Esophagus muscularis mucosa (tissue), 4 donors: ENCODE measurements around the gene CAMTA1. TPM values are rescaled to one million over a fixed set of nuclear protein-coding genes. Genes with fewer than 3 reads are reported as not detected.

Experiments used
- DNase-seq: peaks from one replicate; pipeline ENCODE4 v3.0.0-alpha.2; 2017; ENCODE audit errors: extremely low spot score
- H3K27ac ChIP-seq, 4 donors: fragments of 200-600 bp; sonication (generic); replicated peaks in 1 of 4; 1 replicate in 3 of 4; 2 replicates in 1 of 4; pipeline ENCODE4 v1.5.1; 2016 to 2019; ENCODE audit warnings: mild to moderate bottlenecking in 1 of 4
- H3K27me3 ChIP-seq, 4 donors: fragments of 200-600 bp; sonication (generic); one replicate each; pipeline versions ENCODE4 v1.5.1 to v1.6.0; 2016 to 2019
- H3K36me3 ChIP-seq, 4 donors: fragments of 200-600 bp; sonication (generic); one replicate each; pipeline ENCODE4 v1.5.1; 2016 to 2019
- H3K4me1 ChIP-seq, 4 donors: fragments of 200-600 bp; sonication (generic); one replicate each; pipeline ENCODE4 v1.5.1; 2016 to 2019
- H3K4me3 ChIP-seq, 4 donors: fragments of 200-600 bp; sonication (generic); 1 replicate in 2 of 4; 2 replicates in 2 of 4; pipeline ENCODE4 v1.5.1; 2016 to 2019; ENCODE audit warnings: mild to moderate bottlenecking in 4 of 4, moderate library complexity in 1 of 4
- H3K9me3 ChIP-seq, 4 donors: fragments of 200-600 bp; sonication (generic); 1 replicate in 3 of 4; 2 replicates in 1 of 4; pipeline ENCODE4 v1.5.1; 2016 to 2019
- CTCF ChIP-seq, 3 experiments: fragments of 200-600 bp in 2 of 3; fragments of 450-650 bp in 1 of 3; sonication (generic) in 2 of 3; IDR thresholded peaks; one replicate each; pipeline ENCODE4 v1.5.1; 2017 to 2019; ENCODE audit warnings: antibody characterized with exemption in 3 of 3, mild to moderate bottlenecking in 2 of 3, moderate library complexity in 1 of 3
- EP300 ChIP-seq: sonication (generic); formaldehyde crosslinking; IDR thresholded peaks from one replicate; pipeline ENCODE4 v1.6.1; 2017; ENCODE audit warnings: antibody characterized with exemption
- POLR2A ChIP-seq: fragments of 450-650 bp; IDR thresholded peaks from one replicate; pipeline ENCODE4 v1.6.1; 2017; ENCODE audit warnings: antibody characterized with exemption, moderate library complexity, mild to moderate bottlenecking, low read depth
- POLR2AphosphoS5 ChIP-seq, 2 donors: sonication (generic); formaldehyde crosslinking; IDR thresholded peaks; one replicate each; pipeline ENCODE4 v1.6.1; 2017; ENCODE audit warnings: antibody characterized with exemption in 2 of 2
- WGBS: methylation state at CpG from one replicate; pipeline ENCODE4 v1.1.5; 2018; 5-methylcytosine and 5-hydroxymethylcytosine counted together
- intact Hi-C: fragments of 100-400 bp; cut with DNase I; formaldehyde crosslinking; loops from one replicate; pipeline ENCODE4 v1.15.1; 2023
- total RNA-seq, 4 donors: library from RNA; depleted of rRNA; stranded (reverse); fragments of >200 nt; gene quantifications; one replicate each; pipeline versions ENCODE4 v1.1.0 to v1.2.1, GENCODE V29; 2016

CAMTA1 gene
- total RNA-seq, 4 donors from 2014 or later: 109 to 226 (median 139) TPM

GRCh38 chr1:7331926-7332535 lies 546.8 kb downstream of the CAMTA1 start:
- no peak overlapping the region for H3K27ac ChIP-seq
- H3K9me3 ChIP-seq: peaks cover 0 to 9% (median 6%) of the 10 kb centered on the region in 4 donors
- no peaks in the 10 kb centered on the region for H3K36me3 ChIP-seq
- 74% methylated on average over 9 of the region's 9 CpGs for WGBS
- H3K4me3 ChIP-seq: no peak overlapping the region
- peaks cover 6 to 16% (median 13%) of the 10 kb centered on the region in 4 donors for H3K4me1 ChIP-seq
- DNase-seq: no peak
- TF ChIP-seq EP300 (no peak), CTCF (IDR thresholded peaks at IDR 0.05) (no peak), POLR2A (no peak), POLR2AphosphoS5 (IDR thresholded peaks at IDR 0.05) (no peak)
- intact Hi-C loops: no loop called here
- H3K27me3 ChIP-seq: no peaks in the 10 kb centered on the region

GRCh38 chr1:7333094-7333493 lies 547.8 kb downstream of the CAMTA1 start:
- Histone ChIP-seq H3K9me3 (peaks cover 0 to 4% (median 2%) of the 10 kb centered on the region in 4 donors), H3K27me3 (no peaks in the 10 kb centered on the region), H3K27ac (no peak overlapping the region), H3K36me3 (no peaks in the 10 kb centered on the region), H3K4me3 (no peak overlapping the region), H3K4me1 (peaks cover 6 to 16% (median 13%) of the 10 kb centered on the region in 4 donors)
- TF ChIP-seq POLR2AphosphoS5 (IDR thresholded peaks at IDR 0.05) (no peak), EP300 (no peak), POLR2A (no peak), CTCF (IDR thresholded peaks at IDR 0.05) (no peak)
- WGBS: 94% methylated on average over 11 of the region's 11 CpGs
- intact Hi-C loops: no loop called here
- DNase-seq: no peak

GRCh38 chr1:7333620-7334019 lies 548.4 kb downstream of the CAMTA1 start:
- H3K36me3 ChIP-seq: no peaks in the 10 kb centered on the region
- no peak overlapping the region for H3K27ac ChIP-seq
- no peaks in the 10 kb centered on the region for H3K27me3 ChIP-seq
- H3K4me1 ChIP-seq: peaks cover 6 to 16% (median 13%) of the 10 kb centered on the region in 4 donors
- no peak overlapping the region for H3K4me3 ChIP-seq
- no peak for TF ChIP-seq POLR2AphosphoS5 (IDR thresholded peaks at IDR 0.05)
- TF ChIP-seq CTCF (IDR thresholded peaks at IDR 0.05): no peak
- 63% methylated on average over 8 of the region's 8 CpGs for WGBS
- intact Hi-C loops: no loop called here
- no peaks in the 10 kb centered on the region for H3K9me3 ChIP-seq
- no peak for DNase-seq

- 49% methylated on average over 10 of the region's 10 CpGs for WGBS
Observed at GRCh38 chr1:7334475-7335035, 549.3 kb downstream of the CAMTA1 start.

More at GRCh38 chr1:7334475-7335035, 549.3 kb downstream of the CAMTA1 start:
- no peak for TF ChIP-seq CTCF (IDR thresholded peaks at IDR 0.05)
- no peak for TF ChIP-seq EP300
- no peak for TF ChIP-seq POLR2A
- TF ChIP-seq POLR2AphosphoS5 (IDR thresholded peaks at IDR 0.05): no peak
- Histone ChIP-seq H3K4me3 (no peak overlapping the region), H3K4me1 (peaks cover 6 to 16% (median 13%) of the 10 kb centered on the region in 4 donors), H3K36me3 (no peaks in the 10 kb centered on the region), H3K27me3 (no peaks in the 10 kb centered on the region), H3K27ac (no peak overlapping the region), H3K9me3 (no peaks in the 10 kb centered on the region)
- DNase-seq: no peak
- intact Hi-C loops: no loop called here
